NCI-H345 (cell line): Measurements from ENCODE around the gene GAREM1.
"Not testable (repeated sequence)": the region's sequence is repeated elsewhere in the genome, so short reads cannot be mapped to it uniquely, and the experiment has no call there.

Experiments
- DNase-seq: peaks from one replicate; lab custom pipeline; 2025; lab: John Stamatoyannopoulos, UW

The GAREM1 gene

DNA sequence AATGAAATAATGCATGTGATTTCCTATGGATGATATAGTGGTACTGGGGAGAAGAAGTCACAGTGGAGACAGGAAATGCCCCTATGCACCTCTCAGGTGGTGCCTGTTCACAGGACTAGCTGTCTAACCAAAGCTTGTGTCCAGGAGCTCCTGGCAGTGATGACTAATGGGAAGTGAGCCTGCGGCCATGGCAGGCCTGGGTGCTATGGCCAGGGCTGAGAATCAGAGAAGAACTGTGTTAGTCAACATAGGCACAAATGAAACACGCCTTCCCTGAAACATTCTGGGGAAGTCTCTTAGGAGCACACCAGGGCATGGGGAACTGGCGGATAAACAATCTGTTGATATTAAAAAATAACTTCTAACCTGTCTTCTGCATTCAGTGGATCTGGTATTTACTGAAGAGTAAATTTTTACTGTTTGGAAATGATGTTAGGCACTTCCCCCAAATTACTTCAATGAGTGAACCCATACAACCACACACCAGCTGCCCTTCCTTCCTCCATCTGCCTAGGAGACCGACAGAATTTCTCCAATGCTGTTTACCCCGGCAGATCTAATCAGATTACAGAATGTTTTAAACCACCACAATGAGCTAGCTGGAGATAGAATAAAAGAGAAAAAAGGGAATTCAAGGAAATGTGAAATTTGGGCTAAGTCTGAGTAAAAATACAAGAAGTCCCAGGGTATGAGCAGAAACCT lies 213.4 kb downstream of the GAREM1 start:
- no peak for DNase-seq

DNA sequence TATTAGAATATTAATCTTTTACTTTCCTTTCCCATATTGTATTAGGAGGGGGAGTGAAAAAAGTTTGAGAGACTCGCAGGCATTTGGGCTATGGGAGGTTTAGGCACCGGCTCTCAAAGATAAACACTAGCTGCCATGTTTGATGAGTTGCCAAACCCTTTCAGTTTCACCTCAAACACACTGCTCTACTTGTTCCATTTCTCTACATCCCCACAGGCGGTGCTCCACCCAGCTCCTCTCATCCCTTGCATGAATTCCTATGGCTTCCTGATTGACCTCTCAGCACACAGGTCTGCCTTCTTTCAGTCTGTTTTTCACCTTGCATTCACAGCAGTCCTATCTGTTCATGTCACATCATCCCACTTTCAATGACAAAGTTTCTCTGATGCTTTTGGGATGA lies 215.1 kb downstream of the GAREM1 start:
- no peak for DNase-seq

DNA sequence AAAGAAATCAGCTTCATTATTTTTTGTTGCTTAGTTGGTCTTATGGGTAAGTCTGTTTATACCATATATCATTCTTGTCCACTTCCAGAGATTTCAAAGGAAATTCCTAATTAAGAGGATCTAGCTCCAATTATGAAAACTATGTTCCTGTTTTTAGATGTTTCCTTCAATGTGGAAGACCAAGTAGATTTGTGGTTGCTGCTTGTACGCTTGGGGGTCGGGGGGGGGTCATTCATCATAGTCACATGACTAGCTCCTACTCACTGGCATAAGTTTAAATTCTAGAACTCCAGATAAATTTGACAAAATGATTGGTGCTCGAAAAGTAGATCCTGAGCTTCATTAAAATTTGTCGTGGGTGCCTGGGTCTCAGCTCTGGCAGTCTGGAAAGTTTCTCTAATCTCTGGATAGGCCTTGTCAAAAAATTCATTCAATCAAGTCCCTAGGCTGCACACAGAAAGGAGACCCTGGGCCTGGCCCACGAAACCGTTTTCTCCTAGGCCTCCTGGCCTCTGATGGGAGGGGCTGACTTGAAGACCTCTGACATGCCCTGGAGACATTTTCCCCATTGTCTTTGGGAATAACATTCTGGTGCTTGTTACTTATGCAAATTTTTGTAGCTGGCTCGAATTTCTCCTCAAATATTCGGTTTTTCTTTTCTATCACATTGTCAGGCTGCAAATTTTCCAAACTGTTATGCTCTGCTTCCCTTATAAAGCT lies 218.4 kb downstream of the GAREM1 start:
- DNase-seq = no peak

DNA sequence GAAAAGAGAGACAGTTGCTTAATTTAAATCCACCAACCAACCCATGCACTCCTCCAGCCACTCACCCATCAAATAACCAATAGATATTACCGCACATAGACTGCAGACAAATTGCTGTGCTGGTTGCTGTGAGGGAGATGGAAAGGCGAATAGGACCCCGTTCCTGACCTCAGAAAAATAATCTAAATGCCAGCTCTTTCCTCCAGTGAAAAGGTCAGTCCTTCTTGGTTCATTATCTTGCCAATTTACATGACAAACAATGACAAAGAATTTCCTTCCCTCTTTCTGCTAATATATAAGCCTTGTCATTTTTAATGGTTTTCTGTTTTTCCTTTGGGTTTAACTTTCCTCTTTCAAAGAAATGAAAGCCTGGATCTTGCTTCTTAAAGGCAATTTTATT lies 219.2 kb downstream of the GAREM1 start:
- no peak for DNase-seq

DNA sequence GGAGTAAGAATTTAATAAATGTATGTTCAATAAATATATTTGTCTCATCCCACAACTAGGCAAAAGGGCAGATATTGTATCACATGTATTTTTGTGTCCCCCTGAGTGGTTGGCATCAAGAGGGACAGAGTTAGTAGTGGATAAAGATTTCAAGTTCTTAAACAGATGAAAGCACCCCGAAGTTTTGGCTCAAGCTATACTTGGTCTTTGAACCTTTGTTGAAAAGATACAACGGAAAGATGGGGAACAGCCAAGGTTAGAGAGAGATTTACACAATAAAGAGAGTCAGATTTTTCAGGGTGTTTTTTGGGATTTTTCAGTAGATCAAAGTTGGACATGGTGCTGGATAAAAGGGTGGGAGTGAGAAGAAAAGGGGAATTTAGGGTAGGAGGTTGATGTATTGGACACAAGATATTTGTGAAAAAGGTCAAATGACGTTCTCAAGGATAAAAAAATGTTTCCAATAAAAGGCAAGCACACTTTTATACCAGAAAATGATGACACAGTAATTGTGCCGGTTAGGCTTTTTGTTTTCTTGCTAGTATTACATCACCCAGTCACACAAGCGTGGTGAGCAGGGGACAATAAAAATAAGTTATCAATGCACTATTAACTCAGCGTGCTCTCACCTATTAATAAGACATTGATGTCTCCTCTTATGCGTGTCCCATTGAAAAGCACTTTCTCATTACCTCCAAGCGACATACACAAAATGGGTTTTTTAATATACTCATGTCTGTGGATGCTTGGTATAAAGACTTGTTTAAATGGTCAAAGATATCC lies 221.3 kb downstream of the GAREM1 start:
- DNase-seq = no peak

DNA sequence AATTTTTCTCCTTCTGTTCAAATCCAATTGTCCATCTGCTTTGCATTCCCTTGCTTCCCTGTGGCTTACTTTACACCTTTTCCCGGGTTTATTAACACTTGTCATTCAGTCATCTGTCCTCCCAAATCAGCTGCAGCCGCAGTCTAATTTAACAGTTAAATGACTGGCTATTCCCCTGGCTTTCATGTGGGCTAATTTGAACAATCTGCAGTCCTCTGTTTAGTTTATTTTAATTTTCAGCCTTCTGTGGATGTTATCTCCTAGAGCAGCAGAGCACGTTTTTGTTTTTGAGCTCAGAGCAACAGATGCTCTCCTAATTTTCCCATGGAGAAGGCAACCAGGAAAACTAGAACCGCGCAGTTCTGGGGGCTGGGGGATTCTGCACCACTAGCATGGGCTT lies 225.8 kb downstream of the GAREM1 start:
- no peak for DNase-seq

DNA sequence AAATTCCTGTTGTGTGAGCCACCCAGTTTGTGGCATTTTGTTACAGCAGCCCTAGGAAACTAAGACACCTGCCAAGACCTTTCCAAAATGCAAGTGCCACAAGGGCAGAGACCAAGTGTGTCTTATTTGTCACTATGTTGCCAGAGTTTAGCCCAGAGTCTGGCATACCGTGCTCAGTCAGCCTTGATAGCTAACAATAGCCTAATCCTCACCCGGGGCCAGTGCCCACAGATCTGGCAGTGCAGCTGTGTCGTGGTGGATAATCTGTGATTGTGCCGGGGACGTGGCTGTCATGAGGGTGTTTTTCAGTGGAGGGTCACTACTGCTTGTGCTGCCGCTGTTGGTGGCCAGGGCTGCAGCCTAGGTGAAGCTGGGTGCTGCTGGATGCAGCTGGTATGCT lies 227.3 kb downstream of the GAREM1 start:
- DNase-seq = no peak

DNA sequence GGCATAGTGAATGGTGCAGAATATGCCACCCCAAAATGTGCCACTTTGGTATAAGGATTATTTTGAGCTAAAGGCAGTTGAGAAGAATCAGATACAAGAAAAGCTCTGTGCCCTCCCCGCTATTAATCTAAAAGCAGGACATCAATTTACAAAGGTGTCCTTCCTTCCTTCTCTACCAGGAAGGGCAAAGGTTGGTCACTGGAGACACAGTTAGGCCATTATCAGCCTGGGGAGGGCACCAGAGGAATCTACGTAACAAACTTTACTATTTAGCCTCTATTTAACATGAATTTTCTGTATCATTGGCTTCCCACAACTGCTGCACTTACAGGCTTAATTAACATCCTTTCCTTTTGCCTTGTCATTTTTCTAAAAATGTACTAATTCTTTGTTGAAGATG lies 228.3 kb downstream of the GAREM1 start:
- DNase-seq = no peak

DNA sequence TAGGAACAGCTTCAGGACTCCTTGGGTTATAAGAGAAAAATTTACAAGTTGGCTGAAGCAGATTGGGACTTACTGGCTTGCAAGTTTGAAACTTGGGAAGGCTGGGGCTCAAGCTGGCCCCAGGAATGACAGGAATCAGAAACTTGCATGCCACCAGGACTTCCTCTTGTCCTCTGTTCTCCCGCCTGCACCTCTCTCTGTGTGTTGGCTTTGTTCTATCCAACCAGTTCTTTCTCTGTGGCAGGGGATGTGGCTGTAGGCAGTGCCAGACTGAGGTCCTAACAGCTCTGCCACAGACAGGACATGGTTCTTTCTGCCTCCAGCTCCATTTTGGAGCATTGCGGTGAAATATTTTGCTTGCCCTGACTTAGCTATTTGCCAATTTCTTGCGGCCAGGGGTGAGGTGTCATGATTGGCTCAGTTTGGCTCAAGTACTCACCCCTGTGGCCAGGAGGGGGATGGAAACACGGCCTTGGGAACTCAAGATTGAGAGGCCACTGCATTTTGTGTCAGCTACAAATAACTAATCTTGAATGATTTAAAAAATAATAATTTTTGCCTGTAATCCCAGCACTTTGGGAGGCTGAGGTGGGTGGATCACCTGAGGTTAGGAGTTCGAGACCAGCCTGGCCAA lies 231.9 kb downstream of the GAREM1 start:
- no peak for DNase-seq

DNA sequence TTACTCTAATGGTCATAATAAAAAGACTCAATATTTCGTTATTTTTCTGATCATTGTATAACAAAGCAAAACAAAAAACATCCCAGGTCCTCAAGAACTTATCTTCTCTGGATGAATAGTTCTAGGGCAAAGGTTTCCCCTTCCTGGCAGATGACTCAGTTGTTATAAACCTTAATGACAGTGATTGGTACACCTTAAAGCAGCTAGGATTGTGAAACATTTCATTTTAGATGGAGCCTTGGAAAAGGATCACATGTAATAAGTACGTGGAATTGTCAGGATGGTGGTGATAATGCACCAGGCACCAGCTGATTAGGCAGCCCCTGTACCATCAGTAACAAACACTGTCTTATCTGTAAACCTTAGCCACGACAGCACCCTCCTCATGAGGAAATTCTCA lies 233.6 kb downstream of the GAREM1 start:
- DNase-seq = no peak

DNA sequence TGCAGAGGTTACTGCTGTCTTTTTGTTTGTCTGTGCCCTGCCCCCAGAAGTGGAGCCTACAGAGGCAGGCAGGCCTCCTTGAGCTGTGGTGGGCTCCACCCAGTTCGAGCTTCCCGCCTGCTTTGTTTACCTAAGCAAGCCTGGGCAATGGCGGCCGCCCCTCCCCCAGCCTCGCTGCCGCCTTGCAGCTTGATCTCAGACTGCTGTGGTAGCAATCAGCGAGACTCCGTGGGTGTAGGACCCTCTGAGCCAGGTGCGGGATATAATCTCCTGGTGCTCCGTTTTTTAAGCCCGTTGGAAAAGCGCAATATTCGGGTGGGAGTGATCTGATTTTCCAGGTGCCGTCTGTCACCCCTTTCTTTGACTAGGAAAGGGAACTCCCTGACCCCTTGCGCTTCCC lies 237.3 kb downstream of the GAREM1 start:
- not testable (repeated sequence) for DNase-seq

DNA sequence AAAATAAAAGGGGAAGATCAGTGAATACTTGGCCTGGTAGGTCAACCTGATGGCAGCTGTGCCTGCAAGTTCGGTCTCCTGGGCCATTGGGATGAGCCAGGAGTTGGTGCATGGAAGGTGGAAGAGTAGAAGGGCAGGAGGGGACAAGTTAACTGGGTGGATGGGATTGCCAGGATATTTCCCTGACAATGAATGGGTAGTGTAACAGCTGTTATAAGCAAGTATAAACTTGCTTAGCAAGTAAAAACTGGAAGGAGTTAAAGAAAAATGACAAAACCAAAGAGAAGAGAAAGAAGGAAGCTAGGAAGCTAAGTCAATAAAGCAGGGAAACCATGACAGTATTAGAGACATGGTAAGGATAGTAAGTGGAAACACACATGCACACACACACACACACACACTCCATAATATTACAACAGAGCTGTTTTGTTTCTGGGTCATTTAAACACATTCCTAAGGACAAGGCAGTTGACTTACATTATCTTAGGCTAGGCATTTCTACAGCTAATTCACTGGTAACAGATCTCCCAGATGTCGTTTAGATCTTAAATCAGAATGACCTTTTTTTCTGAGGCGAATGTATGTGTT lies 251.2 kb downstream of the GAREM1 start:
- no peak for DNase-seq

DNA sequence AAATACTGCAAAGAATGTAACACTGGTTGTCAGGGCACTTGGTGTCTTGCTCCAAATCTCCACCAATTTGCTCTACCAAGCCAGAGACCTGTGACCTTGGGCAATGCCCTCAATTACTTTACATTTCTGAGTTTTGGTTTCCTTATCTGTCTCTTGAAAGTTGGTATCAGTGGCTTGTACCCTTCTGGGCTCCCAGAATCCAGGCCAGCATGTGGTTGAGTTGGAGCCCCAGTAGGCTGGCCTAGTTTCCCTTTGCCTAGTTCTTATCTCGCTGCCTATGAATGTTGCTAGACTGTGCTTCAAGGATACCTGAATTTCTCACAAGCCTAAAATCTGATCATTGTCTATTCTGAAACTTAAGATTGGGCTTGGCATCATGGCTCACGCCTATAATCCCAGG lies 254.3 kb downstream of the GAREM1 start:
- DNase-seq = no peak

DNA sequence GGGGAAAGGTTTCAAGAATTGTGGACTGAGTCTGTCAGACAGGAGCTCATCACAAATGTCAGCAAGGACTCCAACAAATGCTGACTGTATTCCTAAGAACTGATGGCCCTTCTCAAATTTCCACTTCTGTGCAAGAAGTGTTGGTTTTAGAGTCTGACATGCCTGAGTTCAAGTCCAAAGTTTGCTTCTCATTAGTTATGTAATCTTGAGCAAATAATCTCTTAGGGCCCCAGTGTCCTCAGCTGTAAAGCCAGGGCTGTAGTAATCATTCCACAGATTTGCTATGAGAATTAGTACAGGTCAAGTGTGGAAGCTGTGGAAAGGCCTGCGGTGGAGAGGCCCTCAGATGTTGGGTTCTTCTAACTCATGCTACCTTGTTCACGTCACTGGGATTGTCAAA lies 257.0 kb downstream of the GAREM1 start:
- no peak for DNase-seq
